Hepatocyte (in vitro differentiated cells): ENCODE results near the gene PLEKHB2.

Source experiments
- CTCF ChIP-seq: fragments of 200-600 bp; sonication (generic); IDR thresholded peaks from 2 replicates; pipeline ENCODE4 v1.5.1; 2016; ENCODE audit warnings: antibody characterized with exemption, mild to moderate bottlenecking; ENCODE audit not compliant: poor library complexity
- EZH2 ChIP-seq: fragments of 200-600 bp; sonication (generic); IDR thresholded peaks from 2 replicates; pipeline ENCODE4 v1.6.1; 2016; ENCODE audit warnings: antibody characterized with exemption, mild to moderate bottlenecking, borderline replicate concordance
- EZH2phosphoT487 ChIP-seq: fragments of 200-600 bp; sonication (generic); IDR thresholded peaks from one replicate; pipeline ENCODE4 v1.6.1; 2018; ENCODE audit warnings: antibody characterized with exemption, mild to moderate bottlenecking, low read depth, moderate library complexity; ENCODE audit not compliant: unreplicated experiment, severe bottlenecking

GRCh38 chr2:131105156-131105949 lies at the start of gene PLEKHB2:
- no peak for TF ChIP-seq CTCF
- TF ChIP-seq EZH2phosphoT487 = no peak
- no peak for TF ChIP-seq EZH2
